HepG2 (cell line): ENCODE data around the gene EEIG1. TPM values are rescaled to one million over a fixed set of nuclear protein-coding genes. Genes with fewer than 3 reads are reported as not detected.

ENCODE experiments used
- ATAC-seq: fragments of 200-7000 bp; cut with Tn5 transposase; 3 replicates; pipeline ENCODE4 v1.9.1; 2020; ENCODE audit warnings: mild to moderate bottlenecking, moderate library complexity
- BruUV-seq: library from RNA; stranded (reverse); fragments of 400-500 nt; replicated peaks from 2 replicates; lab custom pipeline; 2021; lab: Mats Ljungman, UMichigan
- CTCF ChIA-PET: fragments of 300-600 bp; formaldehyde crosslinking; extraction: SDS; loops from one replicate; lab custom pipeline; 2021; ENCODE audit warnings: low total read pairs, inconsistent platforms, low intra/inter-chr PET ratio; lab: Yijun Ruan, JAX
- POLR2A ChIA-PET: fragments of 350-600 bp; sonication (Branson Sonifier 250); formaldehyde crosslinking; loops from one replicate; lab custom pipeline; 2020; ENCODE audit warnings: antibody characterized with exemption, inconsistent platforms; lab: Yijun Ruan, JAX
- DNase-seq: peaks from one replicate; pipeline ENCODE4 v3.0.0-alpha.2; 2015; ENCODE audit warnings: low spot score
- FAIRE-seq: peaks from 3 replicates; lab custom pipeline; 2011; peaks lifted over from hg19 to GRCh38; lab: Jason Lieb, UNC
- H2AFZ ChIP-seq: one replicate; pipeline ENCODE4 v1.6.1; 2011; ENCODE audit warnings: low read length, inconsistent platforms
- H3K27ac ChIP-seq: fragments of 300-600 bp; 3 replicates; pipeline ENCODE4 v1.8.0; 2011; ENCODE audit warnings: mixed run types, mild to moderate bottlenecking, mixed read lengths, low read length, inconsistent platforms; ENCODE audit not compliant: insufficient read depth; ENCODE audit errors: extremely low read length
- H3K27me3 ChIP-seq, 2 experiments: fragments of 200-600 bp in 1 of 2; 2 replicates in 1 of 2; 3 replicates in 1 of 2; pipeline versions ENCODE4 v1.6.0 to v1.8.0; 2011; ENCODE audit warnings: low read length in 2 of 2, mild to moderate bottlenecking in 2 of 2, moderate library complexity in 2 of 2, inconsistent platforms in 1 of 2; ENCODE audit not compliant: insufficient read depth in 2 of 2, control insufficient read depth in 1 of 2
- H3K36me3 ChIP-seq, 2 experiments: fragments of 200-600 bp in 1 of 2; replicated peaks in 1 of 2; 2 replicates in 1 of 2; 3 replicates in 1 of 2; pipeline versions ENCODE4 v1.5.1 to v1.8.0; 2011; ENCODE audit warnings: low read length in 2 of 2, inconsistent platforms in 1 of 2; ENCODE audit not compliant: insufficient read depth in 2 of 2, control insufficient read depth in 1 of 2
- H3K4me1 ChIP-seq: 2 replicates; pipeline ENCODE4 v1.5.1; 2012; ENCODE audit warnings: low read length, inconsistent platforms; ENCODE audit not compliant: insufficient read depth
- H3K4me2 ChIP-seq: 2 replicates; pipeline ENCODE4 v1.6.0; 2011; ENCODE audit warnings: low read depth, low read length, inconsistent platforms
- H3K4me3 ChIP-seq, 3 experiments: fragments of 200-600 bp in 1 of 3; sonication (generic), shearing (Covaris generic) in 1 of 3; replicated peaks in 1 of 3; 2 replicates each; pipeline ENCODE4 v1.5.1; 2011 to 2016; ENCODE audit warnings: low read length in 3 of 3, inconsistent platforms in 2 of 3, low read depth in 2 of 3, mild to moderate bottlenecking in 2 of 3, control low read depth in 1 of 3, mixed read lengths in 1 of 3; ENCODE audit not compliant: insufficient read depth in 1 of 3
- H3K79me2 ChIP-seq: one replicate; pipeline ENCODE4 v1.6.1; 2011; ENCODE audit warnings: low read length, inconsistent platforms; ENCODE audit not compliant: insufficient read depth
- H3K9ac ChIP-seq: 2 replicates; pipeline ENCODE4 v1.6.0; 2011; ENCODE audit warnings: mild to moderate bottlenecking, low read depth, low read length, inconsistent platforms; ENCODE audit not compliant: insufficient read depth
- H3K9me3 ChIP-seq: 2 replicates; pipeline ENCODE4 v1.5.1; 2012; ENCODE audit warnings: mild to moderate bottlenecking, low read length
- H4K20me1 ChIP-seq: 2 replicates; pipeline ENCODE4 v1.6.0; 2011; ENCODE audit warnings: inconsistent platforms, mild to moderate bottlenecking, low read length, moderate library complexity; ENCODE audit not compliant: insufficient read depth
- GATAD1 ChIP-seq: IDR thresholded peaks from 2 replicates; pipeline ENCODE4 v1.6.1; 2016; ENCODE audit warnings: missing genetic modification reagents, missing compliant biosample characterization
- MTF2 ChIP-seq: sonication (generic); formaldehyde crosslinking; IDR thresholded peaks from 2 replicates; pipeline ENCODE4 v1.5.0; 2020; ENCODE audit warnings: missing genetic modification reagents, borderline replicate concordance
- MXI1 ChIP-seq: IDR thresholded peaks from 3 replicates; pipeline ENCODE4 v1.6.1; 2012; ENCODE audit warnings: low read depth, low read length, inconsistent platforms, borderline replicate concordance
- NAIF1 ChIP-seq: sonication (generic); formaldehyde crosslinking; IDR thresholded peaks from 2 replicates; pipeline ENCODE4 v1.5.0; 2020; ENCODE audit warnings: mild to moderate bottlenecking, missing genetic modification reagents, borderline replicate concordance
- NFATC3 ChIP-seq: sonication (generic); formaldehyde crosslinking; IDR thresholded peaks from 2 replicates; pipeline ENCODE4 v1.5.1; 2020; ENCODE audit warnings: mild to moderate bottlenecking, missing genetic modification reagents
- ZBTB7B ChIP-seq: sonication (generic); formaldehyde crosslinking; IDR thresholded peaks from 2 replicates; pipeline ENCODE4 v1.4.0; 2020; ENCODE audit warnings: missing genetic modification reagents
- ZNF282 ChIP-seq: fragments of 450-650 bp; IDR thresholded peaks from 2 replicates; pipeline ENCODE4 v1.6.1; 2018; ENCODE audit not compliant: partially characterized antibody
- ZNF296 ChIP-seq: sonication (generic); formaldehyde crosslinking; conservative IDR thresholded peaks from 2 replicates; pipeline ENCODE4 v1.5.0; 2020; ENCODE audit warnings: mild to moderate bottlenecking, missing genetic modification reagents
- ZNF546 ChIP-seq: sonication (generic); formaldehyde crosslinking; conservative IDR thresholded peaks from 2 replicates; pipeline ENCODE4 v1.8.1; 2023; ENCODE audit warnings: mild to moderate bottlenecking, missing genetic modification reagents
- WGBS: methylation state at CpG from one replicate; pipeline ENCODE4 v1.1.6; 2017; ENCODE audit warnings: low lambda C conversion rate; 5-methylcytosine and 5-hydroxymethylcytosine counted together
- in situ Hi-C: cut with HindIII; loops from 2 replicates; pipeline ENCODE4 v1.10.0; 2017; ENCODE audit warnings: low pct_unique_long_range_greater_than_20kb; ENCODE audit not compliant: extremely low pct_ligation_motif_present
- intact Hi-C: fragments of 100-400 bp; cut with micrococcal nuclease; formaldehyde crosslinking; loops from one replicate; pipeline ENCODE4 v1.10.0; 2022; ENCODE audit not compliant: unreplicated experiment
- polyA plus RNA-seq, 8 experiments: library from polyadenylated mRNA; depleted of rRNA in 3 of 8; stranded (reverse) in 7 of 8; unstranded in 1 of 8; fragments of >200 nt; fragmentation: Illumina TruSeq in 4 of 8; extraction: Trizol in 4 of 8; gene quantifications; 2 replicates each; pipeline versions ENCODE4 v1.2.1 to v1.2.3, GENCODE V29; 2011 to 2016; ENCODE audit warnings: low read depth in 4 of 8, missing spikeins in 1 of 8, mixed read lengths in 1 of 8; ENCODE audit not compliant: insufficient read depth in 1 of 8
- total RNA-seq, 5 experiments: library from RNA; depleted of rRNA; stranded (reverse); fragments of >200 nt; fragmentation: Illumina TruSeq; extraction: Trizol; gene quantifications; 2 replicates each; pipeline ENCODE4 v1.2.3, GENCODE V29; 2016; ENCODE audit warnings: low read depth in 1 of 5

EEIG1 gene
- total and polyA plus RNA-seq, 2 of the 13 experiments (the other 11 are each of a cell fraction or from before 2014, with no cell fraction given): 16.6 to 25.2 TPM

GRCh38 chr9:128022886-128023285, 42.1 kb upstream of the EEIG1 start:
- intact Hi-C loops: loop anchor here (1.0 to 5.0 kb wide), 2 partner anchors 26 to 46 kb away; no protein-coding TSS in a partner anchor
- in situ Hi-C loops: no loop called here
- no peaks in the 10 kb centered on the region for H3K79me2 ChIP-seq
- TF ChIP-seq GATAD1: no peak
- TF ChIP-seq NFATC3 (CRISPR knock-in tag): no peak
- TF ChIP-seq NAIF1 (CRISPR knock-in tag): no peak
- no peak for TF ChIP-seq ZNF296 (CRISPR knock-in tag)
- no peak for TF ChIP-seq ZNF282
- TF ChIP-seq MXI1: no peak
- TF ChIP-seq, all 625 proteins: peak for 0
- Histone ChIP-seq H3K36me3 (no peaks in the 10 kb centered on the region), H4K20me1 (no peaks in the 10 kb centered on the region), H3K27me3 (peaks cover 2 to 7% of the 10 kb centered on the region in 2 experiments; a peak in 3 of 5 replicates), H3K4me1 (peaks cover 52% of the 10 kb centered on the region), H3K9me3 (no peaks in the 10 kb centered on the region), H3K4me3 (no peak overlapping the region), H2AFZ (no peak overlapping the region), H3K9ac (no peak overlapping the region), H3K4me2 (no peak overlapping the region), H3K27ac (no peak overlapping the region)
- ChIA-PET CTCF (no interaction called here), POLR2A (interaction anchor here (1.1 kb wide), 1 partner anchor 70 kb away, joined by 3 read pairs; no protein-coding TSS in a partner anchor)
- ATAC-seq (no peak), FAIRE-seq (no peak), DNase-seq (no peak)
- 35% methylated on average over 2 of the region's 2 CpGs for WGBS
- no TSS peak for BruUV-seq

- ChIA-PET CTCF (no interaction called here), POLR2A (no interaction called here)
- Histone ChIP-seq H3K9me3 (no peaks in the 10 kb centered on the region), H3K9ac (no peak overlapping the region), H3K27me3 (peaks cover 2 to 8% of the 10 kb centered on the region in 2 experiments; a peak in 2 of 5 replicates), H2AFZ (no peak overlapping the region), H4K20me1 (no peaks in the 10 kb centered on the region)
- no peak for FAIRE-seq
- intact Hi-C loops: loop anchor here (5.0 kb wide), 1 partner anchor 44 kb away; no protein-coding TSS in a partner anchor
- TF ChIP-seq ZBTB7B (CRISPR knock-in tag) (no peak), MTF2 (CRISPR knock-in tag) (no peak), ZNF546 (CRISPR knock-in tag) (0 out of 2 replicates have a peak, but pooled peaks have one; percentile 52)
- TF ChIP-seq, all 625 proteins: peak for 1
- no peak for DNase-seq
- no TSS peak for BruUV-seq
- H3K4me3 ChIP-seq: no peak overlapping the region
- no peak for ATAC-seq
- no peaks in the 10 kb centered on the region for H3K79me2 ChIP-seq
- no peak overlapping the region for H3K27ac ChIP-seq
- in situ Hi-C loops: no loop called here
- peaks cover 51% of the 10 kb centered on the region for H3K4me1 ChIP-seq
- H3K4me2 ChIP-seq: no peak overlapping the region
- H3K36me3 ChIP-seq: no peaks in the 10 kb centered on the region
- WGBS: 44% methylated on average over 1 of the region's 1 CpG
These were observed 40.3 kb upstream of the EEIG1 start for GRCh38 chr9:128021098-128021497.
